ENCODE data around the gene PAQR4.
A peak's percentile ranks its signal among the peaks of the same experiment; 100 is the strongest.
"Not testable (repeated sequence)": the region's sequence is repeated elsewhere in the genome, so short reads cannot be mapped to it uniquely, and the experiment has no call there.

The PAQR4 gene

GRCh38 chr16:2968738-2969544, at the start of gene PAQR4:
PAQR4 (plus strand) TSS chr16:2969348; CDS start chr16:2969675, 327 bp downstream.
- DNase-seq (ENCODE audit: low spot score), result peak; percentile 92

DNA sequence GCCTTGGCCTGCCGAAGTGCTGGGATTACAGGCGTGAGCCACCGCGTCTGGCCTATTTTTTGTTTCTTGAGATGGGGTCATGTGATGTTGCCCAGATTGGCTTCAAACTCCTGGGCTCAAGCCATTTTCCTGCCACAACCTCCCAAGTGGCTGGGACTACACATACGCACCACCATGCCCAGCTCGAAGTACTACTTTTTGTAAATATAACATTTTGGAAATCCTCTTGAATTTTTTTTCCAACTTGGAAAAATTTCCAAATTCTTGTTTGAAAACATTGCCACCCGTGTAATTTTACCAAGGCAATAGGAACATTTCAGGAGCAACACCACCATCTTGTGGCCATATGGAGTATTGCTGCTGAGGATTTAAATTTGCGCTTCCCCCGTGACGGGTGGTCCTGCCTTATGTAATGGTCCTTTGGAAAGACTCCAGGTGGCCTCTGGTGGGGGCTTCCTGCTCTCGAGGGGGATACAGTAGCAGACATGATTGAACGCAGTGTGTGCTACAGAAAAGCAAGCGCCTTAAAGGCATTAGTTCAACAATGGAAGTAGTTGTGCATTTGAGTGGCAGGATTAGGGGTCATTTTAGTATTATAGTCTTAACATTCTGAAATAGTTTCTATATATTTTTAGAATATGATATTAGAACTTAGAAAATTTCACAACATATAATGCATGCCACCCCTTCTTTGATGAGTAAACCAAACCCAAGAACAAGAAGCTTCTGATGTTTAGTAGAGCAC, 49.5 kb upstream of the PAQR4 start:
- peak; percentile 51 for DNase-seq (ENCODE audit: low spot score)

GRCh38 chr16:2923481-2923880, 45.7 kb upstream of the PAQR4 start:
- DNase-seq (ENCODE audit: low spot score), result no peak

GRCh38 chr16:2924901-2925755, 44.0 kb upstream of the PAQR4 start:
- DNase-seq (ENCODE audit: low spot score), result no peak

- DNase-seq (ENCODE audit: low spot score), result no peak
Measured at GRCh38 chr16:2925951-2926649, 43.0 kb upstream of the PAQR4 start.

GRCh38 chr16:2926650-2926999, 42.5 kb upstream of the PAQR4 start:
- no peak for DNase-seq (ENCODE audit: low spot score)

- DNase-seq (ENCODE audit: low spot score), result peak; percentile 81
Measured at GRCh38 chr16:2927010-2927646, 42.0 kb upstream of the PAQR4 start.

- not testable (repeated sequence) for DNase-seq (ENCODE audit: low spot score)
Measured at GRCh38 chr16:2928151-2928550, 41.0 kb upstream of the PAQR4 start.

DNA sequence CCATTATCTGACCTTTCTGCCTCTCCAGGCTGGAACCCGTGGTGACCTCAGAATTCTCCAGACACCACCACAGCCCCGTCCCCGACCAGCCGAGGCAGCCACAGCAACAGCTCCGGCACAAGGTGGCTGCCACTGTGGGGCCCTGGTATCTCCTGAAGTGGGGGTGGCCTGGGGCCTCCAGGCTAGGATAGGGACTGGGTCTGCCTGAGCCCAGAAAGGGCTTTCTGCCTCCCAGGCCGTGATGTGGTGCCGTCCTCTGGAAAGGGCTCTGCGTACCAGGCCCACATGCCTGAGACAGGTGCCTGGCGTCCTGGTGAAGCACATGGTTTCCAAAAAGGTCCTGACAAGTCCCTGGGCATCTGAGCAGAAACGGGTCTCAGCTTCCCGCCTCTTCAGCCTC, 40.4 kb upstream of the PAQR4 start:
- DNase-seq (ENCODE audit: low spot score), result no peak

- DNase-seq (ENCODE audit: low spot score), result no peak
Measured at GRCh38 chr16:2929693-2930092, 39.5 kb upstream of the PAQR4 start.

GRCh38 chr16:2930236-2930635, 38.9 kb upstream of the PAQR4 start:
- DNase-seq (ENCODE audit: low spot score), result no peak

- DNase-seq (ENCODE audit: low spot score), result not testable (repeated sequence)
Measured at GRCh38 chr16:2931231-2931914, 37.8 kb upstream of the PAQR4 start.

GRCh38 chr16:2933136-2933535, 36.0 kb upstream of the PAQR4 start:
- no peak for DNase-seq (ENCODE audit: low spot score)

GRCh38 chr16:2933701-2934100, 35.4 kb upstream of the PAQR4 start:
- DNase-seq (ENCODE audit: low spot score), result no peak

DNA sequence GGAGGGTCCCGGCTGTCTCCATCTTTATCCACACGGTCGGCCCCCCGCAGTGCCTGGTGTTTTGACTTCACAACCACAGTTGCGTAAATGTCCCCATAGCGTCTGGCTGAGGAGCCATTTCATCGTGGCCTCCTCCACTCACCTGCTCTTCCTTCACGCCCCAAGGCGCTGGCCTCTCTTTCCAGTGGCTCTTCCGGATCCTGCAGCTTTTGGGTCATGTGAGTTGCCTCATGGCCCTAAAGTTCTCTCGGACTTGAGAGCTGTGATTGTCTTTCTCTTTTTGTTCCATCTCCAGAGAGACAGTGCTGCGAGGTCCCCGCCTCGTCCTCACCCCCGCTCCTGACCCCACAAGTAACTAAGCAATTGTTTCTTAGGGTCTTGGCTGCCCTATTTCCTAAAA, 34.7 kb upstream of the PAQR4 start:
- no peak for DNase-seq (ENCODE audit: low spot score)

GRCh38 chr16:2936436-2937011, 32.6 kb upstream of the PAQR4 start:
- DNase-seq (ENCODE audit: low spot score), result no peak

GRCh38 chr16:2937170-2937569, 32.0 kb upstream of the PAQR4 start:
- no peak for DNase-seq (ENCODE audit: low spot score)

DNA sequence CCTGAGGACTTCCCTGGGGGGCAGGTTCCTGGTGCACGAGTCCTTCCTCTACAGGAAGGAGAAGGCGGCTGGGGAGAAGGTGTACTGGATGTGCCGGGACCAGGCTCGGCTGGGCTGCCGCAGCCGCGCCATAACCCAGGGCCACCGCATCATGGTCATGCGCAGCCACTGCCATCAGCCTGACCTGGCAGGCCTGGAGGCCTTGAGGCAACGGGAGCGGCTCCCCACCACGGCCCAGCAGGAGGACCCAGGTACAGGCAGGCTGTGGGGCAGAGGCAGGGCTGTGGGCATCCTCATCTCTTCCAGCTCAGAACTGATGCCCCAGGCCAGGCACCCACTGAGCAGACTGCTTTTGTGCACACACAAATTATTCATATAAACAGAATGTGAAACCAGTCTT, 30.9 kb upstream of the PAQR4 start:
- DNase-seq (ENCODE audit: low spot score), result no peak

DNA sequence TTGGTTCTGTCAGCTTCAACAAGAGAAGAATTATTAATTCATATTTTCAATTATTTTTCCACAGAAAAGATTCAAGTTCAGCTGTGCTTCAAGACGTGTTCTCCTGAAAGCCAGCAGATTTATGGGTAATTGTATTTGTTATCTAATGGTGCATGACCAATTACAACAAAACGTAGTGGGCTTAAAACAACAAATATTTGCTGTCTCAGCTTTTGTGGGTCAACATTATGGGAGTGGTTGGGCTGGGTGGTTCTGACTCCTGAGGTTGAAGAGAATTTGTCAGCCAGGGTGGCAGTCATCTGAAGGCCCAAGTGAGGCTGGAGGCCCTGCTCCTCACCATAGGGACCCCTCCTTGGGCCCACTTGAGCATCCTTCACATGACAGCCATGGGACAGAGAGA, 29.2 kb upstream of the PAQR4 start:
- no peak for DNase-seq (ENCODE audit: low spot score)

GRCh38 chr16:2942045-2942444, 27.1 kb upstream of the PAQR4 start:
- no peak for DNase-seq (ENCODE audit: low spot score)

Data from germinal center (tissue), 1 donor.